Neural progenitor cell (in vitro differentiated cells): ENCODE results near the gene HSPB6. TPM values are rescaled to one million over a fixed set of nuclear protein-coding genes. Genes with fewer than 3 reads are reported as not detected.
A peak's percentile ranks its signal among the peaks of the same experiment; 100 is the strongest.

Experiments used
- DNase-seq: peaks from one replicate; pipeline ENCODE4 v3.0.0-alpha.2; 2016; ENCODE audit warnings: low spot score
- H2AFZ ChIP-seq: fragments of 200-600 bp; sonication (generic); replicated peaks from 2 replicates; pipeline ENCODE4 v1.6.1; 2016; ENCODE audit warnings: antibody characterized with exemption
- H3F3A ChIP-seq: fragments of 200-600 bp; sonication (generic); 2 replicates; pipeline ENCODE4 v1.6.1; 2016; ENCODE audit warnings: antibody characterized with exemption, low read depth
- H3K27ac ChIP-seq: fragments of 200-600 bp; sonication (generic); 2 replicates; pipeline ENCODE4 v1.5.1; 2016; ENCODE audit warnings: mild to moderate bottlenecking
- H3K27me3 ChIP-seq: fragments of 200-600 bp; sonication (generic); 2 replicates; pipeline ENCODE4 v1.6.1; 2016; ENCODE audit warnings: mild to moderate bottlenecking, moderate library complexity
- H3K36me3 ChIP-seq: fragments of 200-600 bp; sonication (generic); 2 replicates; pipeline ENCODE4 v1.5.1; 2016
- H3K4me1 ChIP-seq: fragments of 200-600 bp; sonication (generic); 2 replicates; pipeline ENCODE4 v1.6.1; 2016; ENCODE audit warnings: mixed run types
- H3K4me2 ChIP-seq: fragments of 200-600 bp; sonication (generic); 2 replicates; pipeline ENCODE4 v1.6.1; 2016
- H3K4me3 ChIP-seq: fragments of 200-600 bp; sonication (generic); 2 replicates; pipeline ENCODE4 v1.5.1; 2016
- H3K79me2 ChIP-seq: fragments of 200-600 bp; sonication (generic); 2 replicates; pipeline ENCODE4 v1.6.1; 2016; ENCODE audit warnings: low read depth
- H3K9ac ChIP-seq: fragments of 200-600 bp; sonication (generic); 2 replicates; pipeline ENCODE4 v1.6.1; 2016
- H3K9me3 ChIP-seq: fragments of 200-600 bp; sonication (generic); 2 replicates; pipeline ENCODE4 v1.5.1; 2016; ENCODE audit warnings: low read depth
- H4K20me1 ChIP-seq: fragments of 200-600 bp; sonication (generic); 2 replicates; pipeline ENCODE4 v1.6.1; 2016; ENCODE audit warnings: low read depth
- H3K27ac Mint-ChIP-seq: 3 replicates; pipeline ENCODE4 v1.8.0; 2021; ENCODE audit warnings: mixed read lengths
- H3K27me3 Mint-ChIP-seq: 2 replicates; pipeline ENCODE4 v1.8.0; 2022; ENCODE audit warnings: low read depth, mild to moderate bottlenecking, inconsistent platforms, moderate library complexity, mixed read lengths; ENCODE audit not compliant: insufficient read depth
- H3K36me3 Mint-ChIP-seq: 3 replicates; pipeline ENCODE4 v1.8.0; 2021; ENCODE audit warnings: mixed read lengths
- H3K4me1 Mint-ChIP-seq: 3 replicates; pipeline ENCODE4 v1.8.0; 2021; ENCODE audit warnings: mixed read lengths
- H3K4me3 Mint-ChIP-seq: 3 replicates; pipeline ENCODE4 v1.8.0; 2021; ENCODE audit warnings: mild to moderate bottlenecking, moderate library complexity, mixed read lengths
- H3K9me3 Mint-ChIP-seq: 3 replicates; pipeline ENCODE4 v1.8.0; 2020; ENCODE audit warnings: mixed read lengths
- EZH2 ChIP-seq: fragments of 200-600 bp; sonication (generic); IDR thresholded peaks from 2 replicates; pipeline ENCODE4 v1.6.1; 2017; ENCODE audit warnings: antibody characterized with exemption, mild to moderate bottlenecking, moderate library complexity
- EZH2phosphoT487 ChIP-seq: fragments of 200-600 bp; sonication (generic); IDR thresholded peaks from 2 replicates; pipeline ENCODE4 v1.6.1; 2017; ENCODE audit warnings: antibody characterized with exemption
- total RNA-seq: library from RNA; depleted of rRNA; stranded (reverse); fragments of >200 nt; gene quantifications from 2 replicates; pipeline ENCODE4 v1.2.3, GENCODE V29; 2015; ENCODE audit warnings: low replicate concordance
- TF ChIP-seq, protein P1 (sequence below): fragments of 200-600 bp; sonication (generic); IDR thresholded peaks from 2 replicates; pipeline ENCODE4 v1.5.1; 2017; ENCODE audit warnings: antibody characterized with exemption, mild to moderate bottlenecking

HSPB6 gene
- total RNA-seq, 1 donor from 2014 or later: not detected

GRCh38 chr19:35750167-35750566 is 6.7 kb downstream of the HSPB6 start:
- H3K36me3 ChIP-seq: no peaks in the 10 kb centered on the region
- peak overlapping the region; percentile 71 for H3K4me3 Mint-ChIP-seq

DNA sequence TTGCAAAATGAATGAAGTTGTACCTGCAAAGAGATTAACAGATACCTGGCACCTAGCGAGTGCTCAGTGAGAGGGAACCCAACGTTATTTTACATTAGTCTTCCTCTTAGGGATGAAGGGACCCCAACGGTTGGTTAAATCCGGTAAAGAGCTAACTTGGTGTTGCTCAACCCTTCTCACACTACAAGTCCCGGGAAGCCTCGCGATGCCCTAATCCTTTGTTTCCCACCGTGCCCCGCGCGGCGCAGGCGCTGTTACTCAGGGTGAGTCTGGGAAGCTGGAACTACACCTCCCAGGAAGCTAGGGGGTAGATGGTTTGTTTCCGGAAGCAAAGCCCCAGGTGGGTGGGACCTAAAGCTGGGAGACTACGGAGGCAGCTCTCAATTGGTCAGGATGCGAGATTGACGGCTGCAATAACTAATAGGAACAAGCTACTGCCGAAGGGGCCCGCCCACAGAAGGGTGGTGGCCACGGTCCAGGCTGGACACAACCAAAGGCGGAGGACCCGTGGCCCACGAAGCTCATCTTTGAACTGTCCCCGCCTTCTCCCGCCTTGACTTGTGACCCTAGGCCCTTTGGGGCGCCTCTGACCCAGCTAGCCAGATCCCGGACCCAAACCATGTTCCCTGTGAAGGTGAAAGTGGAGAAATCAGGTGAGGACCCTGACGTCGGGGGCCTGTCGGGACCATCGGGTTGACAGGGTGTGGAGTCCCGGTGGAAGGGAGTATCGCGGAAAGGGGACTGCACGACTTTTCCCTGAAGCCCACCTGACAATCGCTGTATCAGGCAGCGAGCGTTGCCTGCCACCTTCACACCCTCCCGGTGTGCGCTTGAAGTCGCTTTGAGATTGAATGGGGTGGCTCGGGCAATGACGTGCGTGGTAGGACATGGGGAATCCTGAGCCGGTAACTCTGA is 8.5 kb downstream of the HSPB6 start, which contains the start of gene LIN37:
LIN37 (plus strand) TSS at position 471 of the 915 bp plus-strand sequence; CDS start at position 620, 149 bp downstream.
- Histone ChIP-seq H3K27me3 (no peaks in the 10 kb centered on the region), H3K9ac (peak within 1 kb of the TSS; percentile 21), H2AFZ (peak within 1 kb of the TSS; percentile 78), H3K4me1 (no peaks in the 10 kb centered on the region), H3K9me3 (no peaks in the 10 kb centered on the region), H3K36me3 (no peaks in the 10 kb centered on the region), H3K4me2 (peak within 1 kb of the TSS; percentile 82), H3K4me3 (peak within 1 kb of the TSS; percentile 76), H3F3A (peaks cover 14% of the 10 kb centered on the region), H4K20me1 (no peaks in the 10 kb centered on the region), H3K27ac (no peak within 1 kb of the TSS), H3K79me2 (peaks cover 13% of the 10 kb centered on the region)
- peaks cover 34% of the 10 kb centered on the region for H3K4me1 Mint-ChIP-seq
- H3K9me3 Mint-ChIP-seq: no peaks in the 10 kb centered on the region
- peaks cover 6% of the 10 kb centered on the region for H3K27me3 Mint-ChIP-seq
- peak within 1 kb of the TSS; percentile 42 for H3K27ac Mint-ChIP-seq
- H3K4me3 Mint-ChIP-seq: peak within 1 kb of the TSS; percentile 96
- no peak for TF ChIP-seq EZH2phosphoT487
- TF ChIP-seq, protein P1, sequence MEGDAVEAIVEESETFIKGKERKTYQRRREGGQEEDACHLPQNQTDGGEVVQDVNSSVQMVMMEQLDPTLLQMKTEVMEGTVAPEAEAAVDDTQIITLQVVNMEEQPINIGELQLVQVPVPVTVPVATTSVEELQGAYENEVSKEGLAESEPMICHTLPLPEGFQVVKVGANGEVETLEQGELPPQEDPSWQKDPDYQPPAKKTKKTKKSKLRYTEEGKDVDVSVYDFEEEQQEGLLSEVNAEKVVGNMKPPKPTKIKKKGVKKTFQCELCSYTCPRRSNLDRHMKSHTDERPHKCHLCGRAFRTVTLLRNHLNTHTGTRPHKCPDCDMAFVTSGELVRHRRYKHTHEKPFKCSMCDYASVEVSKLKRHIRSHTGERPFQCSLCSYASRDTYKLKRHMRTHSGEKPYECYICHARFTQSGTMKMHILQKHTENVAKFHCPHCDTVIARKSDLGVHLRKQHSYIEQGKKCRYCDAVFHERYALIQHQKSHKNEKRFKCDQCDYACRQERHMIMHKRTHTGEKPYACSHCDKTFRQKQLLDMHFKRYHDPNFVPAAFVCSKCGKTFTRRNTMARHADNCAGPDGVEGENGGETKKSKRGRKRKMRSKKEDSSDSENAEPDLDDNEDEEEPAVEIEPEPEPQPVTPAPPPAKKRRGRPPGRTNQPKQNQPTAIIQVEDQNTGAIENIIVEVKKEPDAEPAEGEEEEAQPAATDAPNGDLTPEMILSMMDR: no peak
- no peak for TF ChIP-seq EZH2
- peaks cover 3% of the 10 kb centered on the region for H3K36me3 Mint-ChIP-seq
- peak; percentile 99 for DNase-seq

More at GRCh38 chr19:35750167-35750566, 6.7 kb downstream of the HSPB6 start:
- DNase-seq: no peak
- Histone ChIP-seq H3F3A (peaks cover 6% of the 10 kb centered on the region), H3K9me3 (no peaks in the 10 kb centered on the region), H3K4me1 (peaks cover under 1% of the 10 kb centered on the region), H3K27me3 (peaks cover 8% of the 10 kb centered on the region), H4K20me1 (no peaks in the 10 kb centered on the region), H3K27ac (no peak overlapping the region), H3K9ac (no peak overlapping the region), H2AFZ (no peak overlapping the region), H3K4me3 (no peak overlapping the region), H3K4me2 (no peak overlapping the region), H3K79me2 (peaks cover 13% of the 10 kb centered on the region)
- no peaks in the 10 kb centered on the region for H3K9me3 Mint-ChIP-seq
- peaks cover 26% of the 10 kb centered on the region for H3K4me1 Mint-ChIP-seq
- no peak overlapping the region for H3K27ac Mint-ChIP-seq
- H3K36me3 Mint-ChIP-seq: peaks cover 5% of the 10 kb centered on the region
- TF ChIP-seq EZH2: no peak
- TF ChIP-seq EZH2phosphoT487: no peak
- TF ChIP-seq, protein P1: no peak
- H3K27me3 Mint-ChIP-seq: peaks cover 3% of the 10 kb centered on the region

GRCh38 chr19:35746531-35746930 is 10.3 kb downstream of the HSPB6 start:
- peaks cover 25% of the 10 kb centered on the region for H3F3A ChIP-seq
- Mint-ChIP-seq H3K27me3 (peaks cover 10% of the 10 kb centered on the region), H3K36me3 (peaks cover 3% of the 10 kb centered on the region), H3K4me3 (peak overlapping the region; percentile 96), H3K4me1 (peaks cover 42% of the 10 kb centered on the region), H3K27ac (peak overlapping the region; percentile 94), H3K9me3 (no peaks in the 10 kb centered on the region)
- DNase-seq: no peak
- peak overlapping the region; percentile 87 for H3K4me3 ChIP-seq
- peak overlapping the region; percentile 68 for H3K9ac ChIP-seq
- no peaks in the 10 kb centered on the region for H3K9me3 ChIP-seq
- peaks cover 3% of the 10 kb centered on the region for H3K4me1 ChIP-seq
- peak overlapping the region; percentile 88 for H3K4me2 ChIP-seq
- TF ChIP-seq EZH2: no peak
- TF ChIP-seq, protein P1: no peak
- TF ChIP-seq EZH2phosphoT487: no peak
- no peaks in the 10 kb centered on the region for H3K36me3 ChIP-seq
- no peaks in the 10 kb centered on the region for H3K27me3 ChIP-seq
- no peaks in the 10 kb centered on the region for H4K20me1 ChIP-seq
- H2AFZ ChIP-seq: no peak overlapping the region
- no peak overlapping the region for H3K27ac ChIP-seq
- peaks cover 13% of the 10 kb centered on the region for H3K79me2 ChIP-seq
